IMR-90 (cell line): ENCODE measurements around the gene WDR46. TPM values are rescaled to one million over a fixed set of nuclear protein-coding genes. Genes with fewer than 3 reads are reported as not detected.

Experiments used
- ATAC-seq: fragments of 200-7000 bp; cut with Tn5 transposase; 2 replicates; pipeline ENCODE4 v1.9.1; 2020; ENCODE audit warnings: low read depth, mild to moderate bottlenecking, moderate library complexity
- BruUV-seq: library from RNA; stranded (reverse); fragments of 400-500 nt; replicated peaks from 2 replicates; lab custom pipeline; 2021; lab: Mats Ljungman, UMichigan
- CTCF ChIA-PET: fragments of 300-600 bp; formaldehyde crosslinking; extraction: SDS; loops from one replicate; lab custom pipeline; 2021; ENCODE audit warnings: antibody characterized with exemption; lab: Yijun Ruan, JAX
- POLR2A ChIA-PET: fragments of 300-600 bp; sonication (Branson Sonifier 250); formaldehyde crosslinking; loops from one replicate; lab custom pipeline; 2022; ENCODE audit warnings: antibody characterized with exemption; ENCODE audit not compliant: unreplicated experiment; lab: Charles Lee
- DNase-seq: peaks from one replicate; pipeline ENCODE4 v3.0.0; 2013
- H2AFZ ChIP-seq: replicated peaks from 2 replicates; pipeline ENCODE3; 2013; ENCODE audit warnings: low read length, mild to moderate bottlenecking; ENCODE audit not compliant: poor library complexity
- H2AK5ac ChIP-seq: 2 replicates; pipeline ENCODE4 v1.6.1; 2013; ENCODE audit warnings: low read depth, low read length, inconsistent platforms
- H2AK9ac ChIP-seq: replicated peaks from 2 replicates; pipeline ENCODE3; 2013; ENCODE audit warnings: mild to moderate bottlenecking, low read depth, low read length, moderate library complexity; ENCODE audit not compliant: poor library complexity
- H2BK120ac ChIP-seq: 2 replicates; pipeline ENCODE4 v1.6.1; 2013; ENCODE audit warnings: low read depth, low read length, inconsistent platforms
- H2BK15ac ChIP-seq: 3 replicates; pipeline ENCODE4 v1.6.1; 2013; ENCODE audit warnings: low read depth, low read length, inconsistent platforms
- H2BK20ac ChIP-seq: 2 replicates; pipeline ENCODE4 v1.6.1; 2013; ENCODE audit warnings: low read depth, mild to moderate bottlenecking, inconsistent platforms, low read length, moderate library complexity
- H2BK5ac ChIP-seq: 2 replicates; pipeline ENCODE4 v1.6.1; 2013; ENCODE audit warnings: mild to moderate bottlenecking, low read depth, low read length, inconsistent platforms; ENCODE audit not compliant: poor library complexity, severe bottlenecking
- H3K14ac ChIP-seq: replicated peaks from 2 replicates; pipeline ENCODE4 v1.6.1; 2013; ENCODE audit warnings: low read depth, low read length, inconsistent platforms
- H3K18ac ChIP-seq: 2 replicates; pipeline ENCODE4 v1.6.1; 2013; ENCODE audit warnings: low read depth, low read length, control low read depth
- H3K23ac ChIP-seq: 2 replicates; pipeline ENCODE4 v1.6.1; 2013; ENCODE audit warnings: low read depth, low read length, inconsistent platforms
- H3K27ac ChIP-seq: 2 replicates; pipeline ENCODE4 v1.5.1; 2013; ENCODE audit warnings: mild to moderate bottlenecking, control low read depth, low read length; ENCODE audit not compliant: insufficient read depth
- H3K27me3 ChIP-seq: 2 replicates; pipeline ENCODE4 v1.6.1; 2013; ENCODE audit warnings: low read length; ENCODE audit not compliant: control insufficient read depth, insufficient read depth
- H3K36me3 ChIP-seq: 2 replicates; pipeline ENCODE4 v1.6.1; 2013; ENCODE audit warnings: low read length, mixed read lengths; ENCODE audit not compliant: control insufficient read depth, insufficient read depth
- H3K4ac ChIP-seq: 2 replicates; pipeline ENCODE4 v1.6.1; 2013; ENCODE audit warnings: low read depth, low read length, inconsistent platforms
- H3K4me1 ChIP-seq: 2 replicates; pipeline ENCODE4 v1.6.1; 2013; ENCODE audit warnings: low read length, mixed read lengths; ENCODE audit not compliant: control insufficient read depth, insufficient read depth
- H3K4me2 ChIP-seq: 2 replicates; pipeline ENCODE4 v1.6.1; 2013; ENCODE audit warnings: low read depth, mild to moderate bottlenecking, control low read depth, low read length, moderate library complexity
- H3K4me3 ChIP-seq: 2 replicates; pipeline ENCODE4 v1.5.1; 2013; ENCODE audit warnings: low read depth, mild to moderate bottlenecking, control low read depth, low read length, moderate library complexity; ENCODE audit not compliant: insufficient read depth
- H3K56ac ChIP-seq: 2 replicates; pipeline ENCODE4 v1.6.1; 2013; ENCODE audit warnings: low read length, inconsistent platforms; ENCODE audit not compliant: insufficient read depth; ENCODE audit errors: extremely low read depth
- H3K79me1 ChIP-seq, 2 experiments: 2 replicates each; pipeline ENCODE4 v1.6.1; 2013; ENCODE audit warnings: low read length in 2 of 2, inconsistent platforms in 1 of 2, low read depth in 1 of 2
- H3K9ac ChIP-seq: 2 replicates; pipeline ENCODE4 v1.6.1; 2013; ENCODE audit warnings: low read depth, low read length, control low read depth
- H3K9me1 ChIP-seq: 2 replicates; pipeline ENCODE4 v1.6.1; 2013; ENCODE audit warnings: low read length, inconsistent platforms; ENCODE audit not compliant: insufficient read depth
- H3K9me3 ChIP-seq: 2 replicates; pipeline ENCODE4 v1.6.1; 2013; ENCODE audit warnings: low read length; ENCODE audit not compliant: control insufficient read depth, insufficient read depth
- H4K20me1 ChIP-seq: 2 replicates; pipeline ENCODE4 v1.6.1; 2013; ENCODE audit warnings: low read length, inconsistent platforms; ENCODE audit not compliant: insufficient read depth
- H4K5ac ChIP-seq: 2 replicates; pipeline ENCODE4 v1.6.1; 2013; ENCODE audit warnings: mild to moderate bottlenecking, low read depth, low read length, control low read depth
- H4K8ac ChIP-seq, 2 experiments: 2 replicates each; pipeline ENCODE4 v1.6.1; 2013; ENCODE audit warnings: low read depth in 2 of 2, low read length in 2 of 2, control low read depth in 1 of 2, inconsistent platforms in 1 of 2
- H4K91ac ChIP-seq: 2 replicates; pipeline ENCODE4 v1.6.1; 2013; ENCODE audit warnings: low read depth, low read length, inconsistent platforms; ENCODE audit not compliant: insufficient read depth
- BHLHE40 ChIP-seq: fragments of 150-350 bp; IDR thresholded peaks from 2 replicates; pipeline ENCODE4 v1.6.1; 2016; ENCODE audit warnings: mild to moderate bottlenecking, low read depth, low read length
- CHD1 ChIP-seq: IDR thresholded peaks from 2 replicates; pipeline ENCODE4 v1.6.1; 2012; ENCODE audit warnings: low read depth, low read length, improper control_type of control experiment
- MAFK ChIP-seq: IDR thresholded peaks from 2 replicates; pipeline ENCODE4 v1.6.1; 2012; ENCODE audit warnings: low read depth, low read length, improper control_type of control experiment
- MAZ ChIP-seq: IDR thresholded peaks from 2 replicates; pipeline ENCODE4 v1.6.1; 2012; ENCODE audit warnings: low read depth, mild to moderate bottlenecking, low read length, improper control_type of control experiment, moderate library complexity, borderline replicate concordance
- MXI1 ChIP-seq: IDR thresholded peaks from 2 replicates; pipeline ENCODE4 v1.6.1; 2012; ENCODE audit warnings: low read depth, mild to moderate bottlenecking, low read length, moderate library complexity, borderline replicate concordance
- NFE2L2 ChIP-seq: fragments of 150-350 bp; IDR thresholded peaks from 2 replicates; pipeline ENCODE4 v1.6.1; 2016; ENCODE audit warnings: low read depth, mild to moderate bottlenecking, low read length
- POLR2A ChIP-seq: IDR thresholded peaks from 2 replicates; pipeline ENCODE4 v1.6.1; 2012; ENCODE audit warnings: mild to moderate bottlenecking, low read depth, low read length
- RAD21 ChIP-seq: IDR thresholded peaks from 2 replicates; pipeline ENCODE4 v1.6.1; 2012; ENCODE audit warnings: low read length, improper control_type of control experiment
- RCOR1 ChIP-seq: IDR thresholded peaks from 2 replicates; pipeline ENCODE4 v1.6.1; 2012; ENCODE audit warnings: mild to moderate bottlenecking, low read length, improper control_type of control experiment; ENCODE audit not compliant: insufficient replicate concordance
- RFX5 ChIP-seq: IDR thresholded peaks from 2 replicates; pipeline ENCODE4 v1.8.0; 2012; ENCODE audit warnings: low read depth, mild to moderate bottlenecking, low read length, moderate library complexity
- SMC3 ChIP-seq: fragments of 150-350 bp; IDR thresholded peaks from 2 replicates; pipeline ENCODE4 v1.6.1; 2016; ENCODE audit warnings: low read depth, mild to moderate bottlenecking, antibody characterized with exemption, low read length, moderate library complexity
- WGBS, 2 experiments: methylation state at CpG; one replicate each; pipeline versions ENCODE4 v1.1.5 to v1.1.7; 2013; ENCODE audit warnings: missing lambda C conversion rate in 2 of 2; ENCODE audit not compliant: insufficient read length in 1 of 2; ENCODE audit errors: extremely low coverage in 2 of 2; 5-methylcytosine and 5-hydroxymethylcytosine counted together
- dilution Hi-C: fragments of 300-500 bp; cut with HindIII; formaldehyde crosslinking; loops from one replicate; pipeline ENCODE4 v1.14.3; 2018; ENCODE audit warnings: low sequenced_read_pairs; ENCODE audit not compliant: unreplicated experiment
- in situ Hi-C: fragments of 300-500 bp; cut with MboI; formaldehyde crosslinking; loops from 3 replicates; pipeline ENCODE4 v1.14.3; 2019; ENCODE audit warnings: low sequenced_read_pairs, inconsistent platforms, mixed read lengths
- intact Hi-C: fragments of 100-400 bp; cut with micrococcal nuclease; formaldehyde crosslinking; loops from 2 replicates; pipeline ENCODE4 v1.10.0; 2022
- polyA plus RNA-seq, 3 experiments: library from polyadenylated mRNA; depleted of rRNA; stranded (reverse); fragments of >200 nt; gene quantifications; 2 replicates each; pipeline ENCODE4 v1.2.3, GENCODE V29; 2012; ENCODE audit warnings: low replicate concordance in 1 of 3
- total RNA-seq: library from RNA; depleted of rRNA; stranded (reverse); fragments of >200 nt; gene quantifications from 2 replicates; pipeline ENCODE4 v1.2.3, GENCODE V29; 2012
- TF ChIP-seq, protein P1 (sequence below): fragments of 150-350 bp; IDR thresholded peaks from 2 replicates; pipeline ENCODE4 v1.6.1; 2017; ENCODE audit warnings: mild to moderate bottlenecking, antibody characterized with exemption, low read length, low read depth
- TF ChIP-seq, protein P2 (sequence below): conservative IDR thresholded peaks from 2 replicates; pipeline ENCODE4 v1.5.1; 2012; ENCODE audit warnings: mild to moderate bottlenecking, low read depth, low read length, improper control_type of control experiment
- TF ChIP-seq, protein P3 (sequence below): fragments of 150-350 bp; IDR thresholded peaks from 2 replicates; pipeline ENCODE4 v1.6.1; 2016; ENCODE audit warnings: low read depth, mild to moderate bottlenecking, low read length, moderate library complexity, borderline replicate concordance

Gene WDR46
- total and polyA plus RNA-seq, 2 of the 4 experiments (the other 2 are of a cell fraction) = 73.8 to 81.6 TPM

DNA sequence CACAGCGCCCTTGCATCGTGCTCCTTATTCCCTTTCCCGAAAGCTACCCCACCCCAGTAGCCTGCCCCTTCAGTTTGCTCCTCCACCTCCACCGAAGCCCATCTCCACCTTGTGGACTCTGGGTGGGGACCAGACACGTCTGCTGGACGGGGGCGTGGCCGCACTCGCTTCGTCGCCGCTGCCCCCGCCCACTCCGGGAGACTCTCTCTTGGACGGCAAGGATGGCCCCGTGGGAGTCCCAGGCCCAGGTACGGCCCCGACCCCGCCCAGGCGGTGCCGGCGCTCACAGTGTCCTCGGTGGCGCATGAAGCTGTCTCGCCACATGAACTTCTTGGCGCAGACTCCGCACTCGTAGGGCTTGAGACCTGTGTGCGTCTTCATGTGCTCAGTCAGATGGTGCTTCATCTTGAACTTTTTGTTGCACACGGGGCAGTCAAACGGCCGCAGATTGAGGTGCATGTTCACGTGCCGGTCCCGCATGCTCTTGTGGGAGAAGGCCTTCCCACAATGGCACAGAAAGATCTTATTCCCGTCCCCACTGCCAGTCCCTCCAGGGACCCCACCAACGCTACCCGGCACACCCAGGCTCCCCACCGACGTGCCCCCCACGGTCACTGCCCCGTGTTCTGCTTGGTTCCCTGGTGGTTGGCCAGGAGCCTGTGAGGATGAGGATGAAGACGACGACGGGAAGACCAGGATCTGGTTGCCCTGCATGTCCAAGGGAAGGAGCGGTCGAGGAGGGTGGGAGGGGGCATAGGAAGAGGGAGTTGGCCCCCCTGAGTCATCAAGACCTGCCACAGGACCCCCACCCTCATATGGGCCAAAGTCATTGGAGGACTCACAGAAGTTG lies 26.1 kb upstream of the WDR46 start:
- Histone ChIP-seq H3K4me2 (peak overlapping the region; percentile 78), H4K8ac (peak overlapping the region; percentile 79 to 96; a peak in 3 of 4 replicates), H3K14ac (peak overlapping the region; percentile 93), H3K56ac (peak overlapping the region; percentile 94), H2AK5ac (peak overlapping the region; percentile 98), H3K18ac (peak overlapping the region; percentile 15; the same call in 1 of the 2 replicates), H3K4ac (peak overlapping the region; percentile 98), H3K27ac (peak overlapping the region; percentile 97; the same call in 1 of the 2 replicates), H3K27me3 (no peaks in the 10 kb centered on the region), H2BK5ac (peak overlapping the region; percentile 95), H3K23ac (peak overlapping the region; percentile 94), H3K9me3 (no peaks in the 10 kb centered on the region), H3K36me3 (peaks cover 19% of the 10 kb centered on the region), H4K91ac (peak overlapping the region; percentile 92), H4K20me1 (peaks cover 17% of the 10 kb centered on the region), H3K79me1 (peaks cover 35 to 82% of the 10 kb centered on the region in 2 experiments), H3K4me1 (peaks cover 27% of the 10 kb centered on the region), H2AFZ (peak overlapping the region; percentile 96), H2BK20ac (peak overlapping the region; percentile 68; the same call in 1 of the 2 replicates), H3K4me3 (no peak overlapping the region), H2AK9ac (peak overlapping the region; percentile 99), H4K5ac (peak overlapping the region; percentile 36), H2BK120ac (peak overlapping the region; percentile 86), H2BK15ac (peak overlapping the region; percentile 43; the same call in 1 of the 3 replicates), H3K9me1 (peaks cover 17% of the 10 kb centered on the region), H3K9ac (no peak overlapping the region)
- ATAC-seq = no peak
- in situ Hi-C loops = no loop called here
- intact Hi-C loops = loop anchor here (5.0 kb wide), 1 partner anchor 102 kb away; the partner anchor contains the start of gene CUTA
- ChIA-PET POLR2A (no interaction called here), CTCF (no interaction called here)
- no peak for DNase-seq
- WGBS, 2 experiments = 56% methylated on average over 31 of the region's 47 CpGs; no CpG with 5 or more reads in 1 of the 2 experiments
- BruUV-seq = no TSS peak
- dilution Hi-C loops = no loop called here
- no peak for TF ChIP-seq CHD1
- TF ChIP-seq, protein P1, sequence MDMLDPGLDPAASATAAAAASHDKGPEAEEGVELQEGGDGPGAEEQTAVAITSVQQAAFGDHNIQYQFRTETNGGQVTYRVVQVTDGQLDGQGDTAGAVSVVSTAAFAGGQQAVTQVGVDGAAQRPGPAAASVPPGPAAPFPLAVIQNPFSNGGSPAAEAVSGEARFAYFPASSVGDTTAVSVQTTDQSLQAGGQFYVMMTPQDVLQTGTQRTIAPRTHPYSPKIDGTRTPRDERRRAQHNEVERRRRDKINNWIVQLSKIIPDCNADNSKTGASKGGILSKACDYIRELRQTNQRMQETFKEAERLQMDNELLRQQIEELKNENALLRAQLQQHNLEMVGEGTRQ = no peak
- no peak for TF ChIP-seq NFE2L2
- no peak for TF ChIP-seq MAFK
- no peak for TF ChIP-seq BHLHE40
- TF ChIP-seq SMC3 = no peak
- TF ChIP-seq POLR2A = no peak
- TF ChIP-seq RCOR1 = no peak
- TF ChIP-seq, protein P2, sequence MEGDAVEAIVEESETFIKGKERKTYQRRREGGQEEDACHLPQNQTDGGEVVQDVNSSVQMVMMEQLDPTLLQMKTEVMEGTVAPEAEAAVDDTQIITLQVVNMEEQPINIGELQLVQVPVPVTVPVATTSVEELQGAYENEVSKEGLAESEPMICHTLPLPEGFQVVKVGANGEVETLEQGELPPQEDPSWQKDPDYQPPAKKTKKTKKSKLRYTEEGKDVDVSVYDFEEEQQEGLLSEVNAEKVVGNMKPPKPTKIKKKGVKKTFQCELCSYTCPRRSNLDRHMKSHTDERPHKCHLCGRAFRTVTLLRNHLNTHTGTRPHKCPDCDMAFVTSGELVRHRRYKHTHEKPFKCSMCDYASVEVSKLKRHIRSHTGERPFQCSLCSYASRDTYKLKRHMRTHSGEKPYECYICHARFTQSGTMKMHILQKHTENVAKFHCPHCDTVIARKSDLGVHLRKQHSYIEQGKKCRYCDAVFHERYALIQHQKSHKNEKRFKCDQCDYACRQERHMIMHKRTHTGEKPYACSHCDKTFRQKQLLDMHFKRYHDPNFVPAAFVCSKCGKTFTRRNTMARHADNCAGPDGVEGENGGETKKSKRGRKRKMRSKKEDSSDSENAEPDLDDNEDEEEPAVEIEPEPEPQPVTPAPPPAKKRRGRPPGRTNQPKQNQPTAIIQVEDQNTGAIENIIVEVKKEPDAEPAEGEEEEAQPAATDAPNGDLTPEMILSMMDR = no peak
- TF ChIP-seq RFX5 = no peak
- TF ChIP-seq, protein P3, sequence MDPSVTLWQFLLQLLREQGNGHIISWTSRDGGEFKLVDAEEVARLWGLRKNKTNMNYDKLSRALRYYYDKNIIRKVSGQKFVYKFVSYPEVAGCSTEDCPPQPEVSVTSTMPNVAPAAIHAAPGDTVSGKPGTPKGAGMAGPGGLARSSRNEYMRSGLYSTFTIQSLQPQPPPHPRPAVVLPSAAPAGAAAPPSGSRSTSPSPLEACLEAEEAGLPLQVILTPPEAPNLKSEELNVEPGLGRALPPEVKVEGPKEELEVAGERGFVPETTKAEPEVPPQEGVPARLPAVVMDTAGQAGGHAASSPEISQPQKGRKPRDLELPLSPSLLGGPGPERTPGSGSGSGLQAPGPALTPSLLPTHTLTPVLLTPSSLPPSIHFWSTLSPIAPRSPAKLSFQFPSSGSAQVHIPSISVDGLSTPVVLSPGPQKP = no peak
- no peak for TF ChIP-seq MAZ
- no peak for TF ChIP-seq RAD21
- no peak for TF ChIP-seq MXI1
